Sigmoid colon (tissue), 4 donors: Measurements from ENCODE around the gene MYT1.

Experiments used
- CTCF ChIP-seq, 4 experiments: fragments of 450-650 bp in 3 of 4; fragments of 200-600 bp in 1 of 4; IDR thresholded peaks; one replicate each; pipeline ENCODE4 v1.5.1; 2016 to 2019; ENCODE audit warnings: antibody characterized with exemption in 4 of 4, mild to moderate bottlenecking in 3 of 4, moderate library complexity in 2 of 4
- EP300 ChIP-seq, 4 donors: sonication (generic); formaldehyde crosslinking; IDR thresholded peaks; one replicate each; pipeline ENCODE4 v1.6.1; 2017; ENCODE audit warnings: antibody characterized with exemption in 4 of 4
- POLR2AphosphoS5 ChIP-seq, 4 donors: sonication (generic); formaldehyde crosslinking; IDR thresholded peaks; one replicate each; pipeline ENCODE4 v1.6.1; 2017; ENCODE audit warnings: antibody characterized with exemption in 4 of 4

- TF ChIP-seq POLR2AphosphoS5 (IDR thresholded peaks at IDR 0.05): no peak
- no peak for TF ChIP-seq EP300 (IDR thresholded peaks at IDR 0.05)
- no peak for TF ChIP-seq CTCF (IDR thresholded peaks at IDR 0.05)
These were observed 50.7 kb downstream of the MYT1 start for GRCh38 chr20:64214952-64215351.
